ENCODE results near the gene TNK2.
A peak's percentile ranks its signal among the peaks of the same experiment; 100 is the strongest.

The TNK2 gene

DNA sequence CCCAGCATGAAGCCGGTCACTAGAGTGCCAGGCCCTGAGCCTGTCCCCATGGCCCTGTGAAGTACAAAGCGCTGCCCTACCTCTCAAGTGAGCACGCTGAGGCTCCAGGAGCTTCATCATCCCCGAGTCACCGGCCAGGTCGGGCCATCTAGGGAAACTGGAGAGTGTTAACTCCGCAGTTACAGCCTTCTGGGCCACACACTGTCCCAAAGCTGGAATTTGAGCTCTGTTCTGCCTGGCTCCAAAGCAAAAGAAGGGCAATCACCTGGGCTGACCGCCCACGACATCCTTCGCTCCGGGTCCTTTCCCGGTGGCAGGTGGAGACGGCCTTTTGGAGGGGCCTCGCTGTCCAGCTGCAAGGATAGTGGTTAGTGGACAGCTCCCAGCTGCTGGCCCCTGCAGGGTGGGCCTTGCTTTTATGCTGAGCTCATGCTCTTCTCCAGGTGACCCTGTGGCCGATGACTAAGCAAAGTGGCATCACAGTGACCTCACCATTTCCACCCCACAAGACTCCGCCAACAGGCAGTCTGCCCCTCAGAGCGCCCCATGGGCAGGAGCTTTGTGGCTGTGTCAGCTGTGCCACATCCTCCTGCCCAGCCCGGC, 93.1 kb downstream of the TNK2 start:
- DNase-seq: no peak

GRCh38 chr3:195813916-195814640, 94.3 kb downstream of the TNK2 start:
- DNase-seq: peak; percentile 19
